GM18867 (cell line): ENCODE data around the gene DPP10.

Source experiments
- ATAC-seq: cut with Tn5 transposase; IDR thresholded peaks from one replicate; pipeline ENCODE4 v1.9.1; 2021; ENCODE audit warnings: mild to moderate bottlenecking, moderate library complexity; ENCODE audit not compliant: unreplicated experiment

DPP10 gene

GRCh38 chr2:115533081-115533480 lies 1090.6 kb downstream of the DPP10 start:
- no peak for ATAC-seq

- no peak for ATAC-seq
Measured at GRCh38 chr2:115541814-115542213, 1099.4 kb downstream of the DPP10 start.

GRCh38 chr2:115542331-115542730 lies 1099.9 kb downstream of the DPP10 start:
- ATAC-seq, result no peak

- no peak for ATAC-seq
Measured at GRCh38 chr2:115543024-115543423, 1100.6 kb downstream of the DPP10 start.

- ATAC-seq, result no peak
Measured at GRCh38 chr2:115543461-115543860, 1101.0 kb downstream of the DPP10 start.

- no peak for ATAC-seq
Measured at GRCh38 chr2:115549611-115550130, 1107.2 kb downstream of the DPP10 start.

GRCh38 chr2:115552726-115553125 lies 1110.3 kb downstream of the DPP10 start:
- no peak for ATAC-seq

GRCh38 chr2:115554153-115554552 lies 1111.7 kb downstream of the DPP10 start:
- ATAC-seq, result no peak

- ATAC-seq, result no peak
Measured at GRCh38 chr2:115558725-115559124, 1116.3 kb downstream of the DPP10 start.

- no peak for ATAC-seq
Measured at GRCh38 chr2:115560666-115561065, 1118.2 kb downstream of the DPP10 start.

GRCh38 chr2:115568643-115569042 lies 1126.2 kb downstream of the DPP10 start:
- no peak for ATAC-seq

- ATAC-seq, result no peak
Measured at GRCh38 chr2:115569547-115569946, 1127.1 kb downstream of the DPP10 start.

GRCh38 chr2:115572746-115573145 lies 1130.3 kb downstream of the DPP10 start:
- ATAC-seq, result no peak

GRCh38 chr2:115573756-115574155 lies 1131.3 kb downstream of the DPP10 start:
- ATAC-seq, result no peak

GRCh38 chr2:115574667-115575066 lies 1132.2 kb downstream of the DPP10 start:
- no peak for ATAC-seq

- no peak for ATAC-seq
Measured at GRCh38 chr2:115580784-115581183, 1138.3 kb downstream of the DPP10 start.

GRCh38 chr2:115584507-115584906 lies 1142.1 kb downstream of the DPP10 start:
- no peak for ATAC-seq

GRCh38 chr2:115596659-115597375 lies 1154.4 kb downstream of the DPP10 start:
- ATAC-seq, result no peak

GRCh38 chr2:115603285-115603684 lies 1160.8 kb downstream of the DPP10 start:
- no peak for ATAC-seq

GRCh38 chr2:115606350-115606749 lies 1163.9 kb downstream of the DPP10 start:
- no peak for ATAC-seq

GRCh38 chr2:115609978-115610377 lies 1167.5 kb downstream of the DPP10 start:
- no peak for ATAC-seq

GRCh38 chr2:115610888-115611287 lies 1168.4 kb downstream of the DPP10 start:
- ATAC-seq, result no peak

- no peak for ATAC-seq
Measured at GRCh38 chr2:115624332-115624731, 1181.9 kb downstream of the DPP10 start.
